Measurements from ENCODE around the gene GSC2. TPM values are rescaled to one million over a fixed set of nuclear protein-coding genes. Genes with fewer than 3 reads are reported as not detected.

The GSC2 gene
- total RNA-seq, 3 donors from 2014 or later: not detected

DNA sequence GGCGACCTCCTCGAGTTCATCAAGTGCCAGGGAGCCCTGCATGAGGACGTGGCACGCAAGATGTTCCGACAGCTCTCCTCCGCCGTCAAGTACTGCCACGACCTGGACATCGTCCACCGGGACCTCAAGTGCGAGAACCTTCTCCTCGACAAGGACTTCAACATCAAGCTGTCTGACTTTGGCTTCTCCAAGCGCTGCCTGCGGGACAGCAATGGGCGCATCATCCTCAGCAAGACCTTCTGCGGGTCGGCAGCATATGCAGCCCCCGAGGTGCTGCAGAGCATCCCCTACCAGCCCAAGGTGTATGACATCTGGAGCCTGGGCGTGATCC, 18.4 kb downstream of the GSC2 start:
- Histone ChIP-seq H3K27ac (no peak overlapping the region), H3K4me1 (no peaks in the 10 kb centered on the region), H3K36me3 (peaks cover 13% of the 10 kb centered on the region), H3K4me3 (no peak overlapping the region), H3K27me3 (no peaks in the 10 kb centered on the region), H3K9me3 (no peaks in the 10 kb centered on the region)
- intact Hi-C loops (cut with DNase I; ENCODE audit: low total_unique reads): no loop called here
- no peak for DNase-seq (ENCODE audit: low spot score in 2 of 2)
- TF ChIP-seq POLR2A (IDR thresholded peaks at IDR 0.05): no peak
- no peak for TF ChIP-seq CTCF (IDR thresholded peaks at IDR 0.05)
- TF ChIP-seq POLR2AphosphoS5 (IDR thresholded peaks at IDR 0.05): no peak

- Histone ChIP-seq H3K27ac (peak within 1 kb of the TSS; percentile 19 to 38), H3K36me3 (peaks cover 13% of the 10 kb centered on the region), H3K27me3 (no peaks in the 10 kb centered on the region), H3K9me3 (no peaks in the 10 kb centered on the region), H3K4me1 (no peaks in the 10 kb centered on the region), H3K4me3 (no peak within 1 kb of the TSS)
- DNase-seq (ENCODE audit: low spot score in 2 of 2): no peak
- intact Hi-C loops (cut with DNase I; ENCODE audit: low total_unique reads): no loop called here
- no peak for TF ChIP-seq CTCF (IDR thresholded peaks at IDR 0.05)
- TF ChIP-seq POLR2AphosphoS5 (IDR thresholded peaks at IDR 0.05): no peak
- no peak for TF ChIP-seq POLR2A (IDR thresholded peaks at IDR 0.05)
Measured at GRCh38 chr22:19130959-19131684, 19.0 kb downstream of the GSC2 start, which contains the start of gene TSSK2. Gene TSSK2, plus strand, starts transcription at chr22:19131308. Its CDS starts 92 bp downstream, at chr22:19131400.

DNA sequence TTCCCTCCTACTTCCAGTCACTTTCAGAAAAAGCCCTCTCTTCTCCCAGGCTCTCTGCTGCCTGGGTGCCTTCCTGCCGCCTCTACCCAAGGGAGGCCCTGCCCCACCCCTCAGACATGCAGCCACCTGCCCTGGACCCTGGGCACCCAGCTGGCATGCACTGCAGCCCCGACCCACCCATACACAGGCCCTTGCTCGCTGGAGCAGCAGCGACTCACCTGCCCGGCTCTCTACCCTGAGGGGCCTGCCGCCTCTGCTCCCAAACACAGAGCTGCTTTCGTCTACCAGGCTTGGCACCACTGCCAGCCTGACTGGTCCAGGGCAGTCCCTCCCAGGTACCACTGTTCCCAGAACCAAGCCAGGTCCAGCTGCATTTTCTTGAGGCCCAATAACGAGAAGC, 20.2 kb downstream of the GSC2 start:
- Histone ChIP-seq H3K9me3 (no peaks in the 10 kb centered on the region), H3K4me1 (no peaks in the 10 kb centered on the region), H3K27me3 (no peaks in the 10 kb centered on the region), H3K27ac (peak overlapping the region; percentile 19 to 38), H3K4me3 (no peak overlapping the region), H3K36me3 (peaks cover 12% of the 10 kb centered on the region)
- DNase-seq (ENCODE audit: low spot score in 2 of 2): peak in 1 of 2 donors; percentile 60
- no peak for TF ChIP-seq POLR2AphosphoS5 (IDR thresholded peaks at IDR 0.05)
- no peak for TF ChIP-seq CTCF (IDR thresholded peaks at IDR 0.05)
- TF ChIP-seq POLR2A (IDR thresholded peaks at IDR 0.05): no peak
- intact Hi-C loops (cut with DNase I; ENCODE audit: low total_unique reads): no loop called here

GRCh38 chr22:19128946-19129727, 21.0 kb downstream of the GSC2 start:
- no peaks in the 10 kb centered on the region for H3K4me1 ChIP-seq
- intact Hi-C loops (cut with DNase I; ENCODE audit: low total_unique reads): no loop called here
- no peaks in the 10 kb centered on the region for H3K9me3 ChIP-seq
- peaks cover 7% of the 10 kb centered on the region for H3K36me3 ChIP-seq
- H3K27me3 ChIP-seq: no peaks in the 10 kb centered on the region
- peak overlapping the region; percentile 19 to 38 for H3K27ac ChIP-seq
- DNase-seq (ENCODE audit: low spot score in 2 of 2): no peak
- no peak for TF ChIP-seq POLR2AphosphoS5 (IDR thresholded peaks at IDR 0.05)
- no peak for TF ChIP-seq CTCF (IDR thresholded peaks at IDR 0.05)
- no peak overlapping the region for H3K4me3 ChIP-seq

GRCh38 chr22:19128009-19128401, 22.1 kb downstream of the GSC2 start:
- Histone ChIP-seq H3K9me3 (no peaks in the 10 kb centered on the region), H3K4me3 (no peak overlapping the region), H3K27ac (no peak overlapping the region), H3K36me3 (no peaks in the 10 kb centered on the region), H3K27me3 (no peaks in the 10 kb centered on the region), H3K4me1 (no peaks in the 10 kb centered on the region)
- no peak for DNase-seq (ENCODE audit: low spot score in 2 of 2)
- no peak for TF ChIP-seq POLR2A (IDR thresholded peaks at IDR 0.05)
- no peak for TF ChIP-seq CTCF (IDR thresholded peaks at IDR 0.05)
- no peak for TF ChIP-seq POLR2AphosphoS5 (IDR thresholded peaks at IDR 0.05)
- intact Hi-C loops (cut with DNase I; ENCODE audit: low total_unique reads): no loop called here
